Left ventricle myocardium inferior (tissue), 1 donor: ENCODE measurements around the gene KRT37. TPM values are rescaled to one million over a fixed set of nuclear protein-coding genes. Genes with fewer than 3 reads are reported as not detected.

Source experiments
- DNase-seq: peaks from one replicate; pipeline ENCODE4 v3.0.0-alpha.2; 2020
- H3K27ac ChIP-seq: fragments of 200-600 bp; replicated peaks from 2 replicates; pipeline ENCODE4 v1.8.0; 2021
- H3K27me3 ChIP-seq: fragments of 200-600 bp; 2 replicates; pipeline ENCODE4 v1.8.0; 2021; ENCODE audit warnings: low read depth
- H3K36me3 ChIP-seq: fragments of 200-600 bp; 2 replicates; pipeline ENCODE4 v1.8.0; 2021
- H3K4me1 ChIP-seq: fragments of 200-600 bp; 2 replicates; pipeline ENCODE4 v1.8.0; 2021
- H3K4me3 ChIP-seq: fragments of 200-600 bp; 2 replicates; pipeline ENCODE4 v1.8.0; 2021; ENCODE audit warnings: mild to moderate bottlenecking, moderate library complexity
- H3K9me3 ChIP-seq: fragments of 200-600 bp; replicated peaks from 2 replicates; pipeline ENCODE4 v1.8.0; 2021
- intact Hi-C: fragments of 100-400 bp; cut with micrococcal nuclease; formaldehyde crosslinking; loops from one replicate; pipeline ENCODE4 v1.11.0; 2022
- total RNA-seq: library from RNA; stranded (reverse); fragmentation: NEBNext Ultra II Directional; extraction: Animal tissue kit (Norgen Biotek cat#: 25700); gene quantifications from one replicate; pipeline ENCODE4 v1.2.1, GENCODE V29; 2021
- TF ChIP-seq, protein P1 (sequence below): fragments of 200-600 bp; IDR thresholded peaks from 2 replicates; pipeline ENCODE4 v1.8.0; 2021; ENCODE audit warnings: antibody characterized with exemption, mild to moderate bottlenecking, borderline replicate concordance
- donor health status: DM: no; HTN: yes; CAD: no; lungs with severe emphysema.

KRT37 gene
- total RNA-seq, 1 donor from 2014 or later: not detected

DNA sequence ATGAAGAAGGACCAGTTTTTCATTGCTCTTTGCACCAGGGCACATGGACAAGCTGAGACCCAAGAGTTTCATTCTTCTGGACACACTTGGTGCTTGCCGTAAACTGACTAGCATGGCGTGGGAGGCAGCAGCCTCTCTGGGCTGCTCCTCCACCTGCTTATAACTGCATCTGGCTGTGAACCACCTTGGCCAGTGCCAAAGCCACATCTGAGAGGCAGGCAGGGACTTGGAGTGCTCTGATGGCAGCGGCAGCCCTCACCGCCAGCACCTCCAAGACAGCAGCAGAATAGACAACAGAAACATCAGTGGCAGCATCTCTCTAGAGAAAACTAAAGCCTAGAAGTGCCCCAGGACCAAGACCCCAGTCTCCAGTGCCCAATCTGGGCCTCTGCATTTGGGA is 4.7 kb downstream of the KRT37 start:
- peaks cover 48% of the 10 kb centered on the region for H3K27me3 ChIP-seq
- H3K27ac ChIP-seq: no peak overlapping the region
- no peaks in the 10 kb centered on the region for H3K9me3 ChIP-seq
- H3K4me1 ChIP-seq: peaks cover 13% of the 10 kb centered on the region
- no peaks in the 10 kb centered on the region for H3K36me3 ChIP-seq
- H3K4me3 ChIP-seq: no peak overlapping the region
- no peak for DNase-seq
- TF ChIP-seq, protein P1, sequence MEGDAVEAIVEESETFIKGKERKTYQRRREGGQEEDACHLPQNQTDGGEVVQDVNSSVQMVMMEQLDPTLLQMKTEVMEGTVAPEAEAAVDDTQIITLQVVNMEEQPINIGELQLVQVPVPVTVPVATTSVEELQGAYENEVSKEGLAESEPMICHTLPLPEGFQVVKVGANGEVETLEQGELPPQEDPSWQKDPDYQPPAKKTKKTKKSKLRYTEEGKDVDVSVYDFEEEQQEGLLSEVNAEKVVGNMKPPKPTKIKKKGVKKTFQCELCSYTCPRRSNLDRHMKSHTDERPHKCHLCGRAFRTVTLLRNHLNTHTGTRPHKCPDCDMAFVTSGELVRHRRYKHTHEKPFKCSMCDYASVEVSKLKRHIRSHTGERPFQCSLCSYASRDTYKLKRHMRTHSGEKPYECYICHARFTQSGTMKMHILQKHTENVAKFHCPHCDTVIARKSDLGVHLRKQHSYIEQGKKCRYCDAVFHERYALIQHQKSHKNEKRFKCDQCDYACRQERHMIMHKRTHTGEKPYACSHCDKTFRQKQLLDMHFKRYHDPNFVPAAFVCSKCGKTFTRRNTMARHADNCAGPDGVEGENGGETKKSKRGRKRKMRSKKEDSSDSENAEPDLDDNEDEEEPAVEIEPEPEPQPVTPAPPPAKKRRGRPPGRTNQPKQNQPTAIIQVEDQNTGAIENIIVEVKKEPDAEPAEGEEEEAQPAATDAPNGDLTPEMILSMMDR: no peak
- intact Hi-C loops: no loop called here

DNA sequence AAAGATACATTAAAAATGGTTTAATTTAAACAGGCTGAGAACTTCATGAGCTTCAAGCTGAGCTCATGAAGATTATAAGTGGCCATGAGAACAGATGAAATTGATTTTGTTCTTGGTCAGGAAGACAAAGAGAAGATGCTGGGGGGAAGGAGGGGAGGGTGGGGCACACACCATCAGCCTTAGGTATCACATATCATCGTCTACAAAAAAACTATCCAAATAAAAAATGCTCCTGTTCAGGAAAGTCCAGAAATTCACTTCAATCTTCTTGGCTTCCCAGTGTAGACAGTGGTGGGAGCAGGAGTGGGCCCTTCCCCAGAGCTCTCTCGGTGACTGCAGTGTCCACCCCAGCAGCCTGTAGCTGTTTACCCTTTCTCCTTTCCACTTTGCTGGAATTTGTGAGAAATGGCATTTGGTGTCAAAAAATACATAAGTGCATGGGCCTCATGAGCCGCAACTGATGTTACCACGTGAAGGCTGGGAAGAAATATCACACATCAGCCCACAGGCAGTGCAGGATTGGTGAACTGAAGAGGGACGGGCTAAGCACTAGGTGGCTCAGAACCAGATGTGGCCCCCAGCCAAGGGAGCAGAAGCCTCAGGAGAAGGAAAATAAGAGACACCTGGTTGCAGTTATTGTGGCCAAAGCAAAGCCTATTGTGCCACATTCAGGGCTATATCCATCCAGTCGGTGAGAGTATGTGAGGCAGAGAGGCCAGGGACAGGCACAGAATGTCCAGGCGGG is 6.1 kb downstream of the KRT37 start:
- Histone ChIP-seq H3K27me3 (peaks cover 38% of the 10 kb centered on the region), H3K4me1 (peaks cover 13% of the 10 kb centered on the region), H3K36me3 (no peaks in the 10 kb centered on the region), H3K27ac (no peak overlapping the region), H3K9me3 (no peaks in the 10 kb centered on the region), H3K4me3 (no peak overlapping the region)
- DNase-seq: no peak
- intact Hi-C loops: no loop called here
- TF ChIP-seq, protein P1: no peak

DNA sequence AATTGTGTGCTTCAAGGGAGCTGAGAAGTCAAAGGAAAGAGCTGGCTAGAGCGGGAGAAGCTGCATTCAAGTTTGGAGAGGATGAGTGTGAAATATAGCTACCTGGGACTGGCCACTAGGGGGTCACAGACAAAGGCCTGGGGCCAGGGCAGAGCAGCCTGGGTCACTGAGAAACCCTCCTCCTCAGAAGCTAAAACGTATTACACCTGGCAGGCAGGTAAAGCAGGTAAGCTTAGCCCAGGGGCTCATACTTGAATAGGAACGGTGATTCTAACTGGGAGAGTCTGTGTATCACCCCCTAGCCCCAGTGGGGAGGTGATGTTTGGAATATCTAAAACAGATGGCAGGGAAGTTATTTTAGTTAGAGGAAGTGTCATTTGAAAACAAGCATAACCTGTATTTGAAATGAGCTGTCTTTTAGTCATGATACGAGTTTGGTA is 6.8 kb downstream of the KRT37 start:
- H3K4me1 ChIP-seq: peaks cover 13% of the 10 kb centered on the region
- H3K36me3 ChIP-seq: no peaks in the 10 kb centered on the region
- no peaks in the 10 kb centered on the region for H3K9me3 ChIP-seq
- no peak for DNase-seq
- no peak overlapping the region for H3K27ac ChIP-seq
- H3K4me3 ChIP-seq: no peak overlapping the region
- peaks cover 35% of the 10 kb centered on the region for H3K27me3 ChIP-seq
- intact Hi-C loops: no loop called here
- TF ChIP-seq, protein P1: no peak

DNA sequence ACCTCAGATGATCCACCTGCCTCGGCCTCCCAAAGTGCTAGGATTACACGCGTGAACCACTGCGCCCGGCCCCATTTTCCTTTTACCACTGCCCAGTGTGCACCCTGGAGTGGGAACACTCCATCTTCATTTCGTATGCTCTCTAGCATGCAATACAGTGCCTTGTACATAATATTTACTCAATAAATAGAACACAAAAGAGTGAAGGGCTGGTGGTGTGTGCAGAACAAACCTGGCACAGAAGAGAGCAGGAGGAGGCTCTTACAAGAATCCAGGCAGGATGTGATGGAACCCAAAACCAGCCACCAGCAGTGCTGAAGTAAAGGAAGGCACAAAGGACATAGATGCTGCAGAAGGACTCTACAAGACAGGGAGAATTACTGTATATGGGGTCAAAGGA is 7.3 kb downstream of the KRT37 start:
- Histone ChIP-seq H3K36me3 (no peaks in the 10 kb centered on the region), H3K9me3 (peaks cover 3% of the 10 kb centered on the region), H3K4me3 (no peak overlapping the region), H3K4me1 (peaks cover 13% of the 10 kb centered on the region), H3K27me3 (peaks cover 30% of the 10 kb centered on the region), H3K27ac (no peak overlapping the region)
- DNase-seq: no peak
- TF ChIP-seq, protein P1: no peak
- intact Hi-C loops: no loop called here

DNA sequence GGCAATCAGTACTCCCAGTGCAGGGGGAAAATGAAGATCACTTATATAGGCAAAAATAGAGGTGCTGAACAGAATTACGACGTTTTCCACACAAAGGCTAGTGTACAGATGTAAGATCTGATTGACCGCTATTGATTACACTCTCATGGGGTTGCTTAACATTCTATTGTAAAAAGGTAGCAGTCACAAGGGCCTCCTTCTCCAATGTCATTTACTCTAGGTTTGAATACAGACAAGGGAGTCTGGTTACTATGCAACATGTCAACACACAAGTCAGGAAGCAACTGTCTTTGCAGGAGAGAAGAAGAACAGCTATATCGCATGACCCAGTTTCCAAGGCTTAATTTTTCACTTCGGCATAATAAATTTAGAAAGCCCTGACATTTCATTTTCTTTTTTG is 7.9 kb downstream of the KRT37 start:
- H3K4me1 ChIP-seq: peaks cover 13% of the 10 kb centered on the region
- intact Hi-C loops: no loop called here
- H3K9me3 ChIP-seq: peaks cover 6% of the 10 kb centered on the region
- no peaks in the 10 kb centered on the region for H3K36me3 ChIP-seq
- no peak for DNase-seq
- H3K27me3 ChIP-seq: peaks cover 27% of the 10 kb centered on the region
- H3K4me3 ChIP-seq: no peak overlapping the region
- no peak overlapping the region for H3K27ac ChIP-seq
- TF ChIP-seq, protein P1: no peak
